COLO829 (cell line): ENCODE measurements around the gene PRKCQ.

Source experiments
- DNase-seq: peaks from one replicate; pipeline ENCODE4 v3.0.0; 2012; ENCODE audit warnings: low spot score

Gene PRKCQ

GRCh38 chr10:6567203-6567703 is 12.8 kb downstream of the PRKCQ start:
- no peak for DNase-seq

DNA sequence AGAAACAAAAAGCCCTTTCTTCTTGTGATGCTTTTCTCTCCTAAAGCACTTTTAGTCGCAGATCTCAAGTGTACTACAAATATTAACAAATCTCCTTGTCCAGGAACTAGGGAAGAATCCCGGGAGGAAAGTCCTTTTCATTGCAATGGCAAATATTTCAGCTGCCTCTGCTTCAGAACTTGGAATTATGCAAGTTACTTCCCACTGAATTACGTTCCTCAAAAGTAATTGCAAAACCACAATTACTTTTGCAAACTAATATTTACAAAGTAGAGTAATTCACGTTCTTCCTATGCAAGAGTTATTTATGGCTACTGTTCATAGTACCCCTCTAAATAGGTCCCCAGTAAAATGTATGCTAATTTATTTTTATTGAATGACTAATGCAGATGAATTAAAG is 14.5 kb downstream of the PRKCQ start:
- DNase-seq, result no peak

- DNase-seq, result no peak
Measured at GRCh38 chr10:6564367-6564766, 15.7 kb downstream of the PRKCQ start.

DNA sequence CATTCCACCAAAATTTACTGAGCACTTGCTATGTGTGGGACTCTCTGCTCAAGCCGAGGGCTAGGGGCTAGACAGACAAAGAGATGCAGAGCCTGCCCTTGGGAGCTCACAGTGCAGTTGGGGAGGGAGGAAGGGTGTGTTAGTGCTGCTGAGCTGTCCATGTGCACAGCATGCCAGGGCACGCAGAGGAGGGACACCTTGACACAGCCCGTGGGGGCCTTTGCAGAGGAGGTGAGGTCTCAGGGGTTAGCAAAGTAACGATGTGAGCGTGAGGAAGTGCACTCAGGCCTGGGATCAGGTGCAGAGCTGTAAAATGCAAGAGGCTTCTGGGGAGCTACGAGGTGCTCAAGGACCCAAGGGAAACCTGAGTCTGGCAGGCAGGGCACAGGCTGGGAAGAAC is 16.3 kb downstream of the PRKCQ start:
- no peak for DNase-seq

- no peak for DNase-seq
Measured at GRCh38 chr10:6563075-6563474, 17.0 kb downstream of the PRKCQ start.

DNA sequence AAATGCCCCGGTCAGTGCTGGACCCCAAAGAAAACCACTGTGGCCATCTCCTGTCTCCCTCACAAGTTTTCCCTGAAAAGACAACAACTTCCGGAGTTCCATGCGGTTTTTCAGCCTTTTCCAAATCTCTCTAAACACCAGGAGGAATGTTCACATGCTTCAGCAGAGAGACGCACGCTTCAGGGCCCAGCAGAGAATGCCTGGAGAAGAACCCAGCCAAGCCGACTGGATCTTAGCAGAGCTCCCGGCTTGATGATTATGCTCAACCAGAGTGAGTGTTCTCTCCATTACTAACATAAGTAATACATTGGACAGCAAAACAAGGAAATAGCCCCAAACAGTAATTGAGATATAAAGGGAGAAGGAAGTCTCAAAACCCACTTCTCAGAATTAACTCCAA is 17.9 kb downstream of the PRKCQ start:
- no peak for DNase-seq

- no peak for DNase-seq
Measured at GRCh38 chr10:6561552-6561951, 18.5 kb downstream of the PRKCQ start.

DNA sequence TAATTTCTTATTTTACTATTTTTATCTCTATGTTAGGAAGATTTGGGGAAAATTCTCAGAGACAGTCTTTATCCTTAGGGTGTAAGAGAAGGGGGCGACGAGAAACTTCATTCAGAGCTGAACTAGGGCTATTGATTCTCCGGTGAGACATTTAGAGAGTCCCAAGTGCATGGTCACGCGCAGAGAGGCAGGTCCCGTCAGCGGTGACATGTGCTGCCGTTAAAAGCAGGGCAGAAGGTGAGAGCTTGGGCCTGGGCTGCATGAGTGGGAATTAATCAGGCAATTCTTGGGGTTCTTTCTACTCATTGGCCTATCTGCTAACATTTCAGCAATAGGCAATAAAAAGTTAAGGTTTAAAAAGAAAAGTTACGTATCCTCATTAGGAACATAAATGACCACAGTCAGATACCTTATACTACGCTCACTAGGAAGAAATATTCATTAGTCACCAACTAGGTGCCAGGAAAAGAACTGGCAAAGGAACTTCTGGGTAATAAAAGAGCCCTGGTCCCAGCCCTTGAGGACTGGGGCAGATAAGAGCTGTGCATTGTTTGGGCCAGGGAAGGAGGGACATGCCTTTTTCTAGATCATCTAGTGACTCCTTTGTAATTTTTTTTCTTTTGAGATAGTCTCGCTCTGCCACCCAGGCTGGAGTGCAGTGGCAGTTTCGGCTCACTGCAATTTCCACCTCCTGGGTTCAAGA is 21.2 kb downstream of the PRKCQ start:
- DNase-seq, result no peak

DNA sequence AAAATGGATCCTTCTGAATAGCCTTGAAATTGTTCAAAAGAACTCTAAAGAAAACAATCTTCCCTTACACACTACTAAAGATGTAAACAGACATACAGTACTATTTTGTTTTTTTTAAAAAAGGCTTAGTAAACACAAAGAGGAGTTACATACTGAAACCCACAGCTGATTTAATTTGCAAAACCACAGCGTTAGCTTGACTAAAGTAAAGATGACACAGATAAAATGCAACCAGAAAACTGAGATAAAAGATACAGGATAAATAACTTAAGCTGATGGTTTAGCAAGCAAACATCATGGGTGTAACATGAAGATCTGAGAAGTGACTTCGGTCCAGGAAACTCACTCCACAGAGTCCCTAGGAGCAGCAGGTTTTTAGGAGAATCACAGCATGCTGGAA is 21.8 kb downstream of the PRKCQ start:
- DNase-seq, result no peak

DNA sequence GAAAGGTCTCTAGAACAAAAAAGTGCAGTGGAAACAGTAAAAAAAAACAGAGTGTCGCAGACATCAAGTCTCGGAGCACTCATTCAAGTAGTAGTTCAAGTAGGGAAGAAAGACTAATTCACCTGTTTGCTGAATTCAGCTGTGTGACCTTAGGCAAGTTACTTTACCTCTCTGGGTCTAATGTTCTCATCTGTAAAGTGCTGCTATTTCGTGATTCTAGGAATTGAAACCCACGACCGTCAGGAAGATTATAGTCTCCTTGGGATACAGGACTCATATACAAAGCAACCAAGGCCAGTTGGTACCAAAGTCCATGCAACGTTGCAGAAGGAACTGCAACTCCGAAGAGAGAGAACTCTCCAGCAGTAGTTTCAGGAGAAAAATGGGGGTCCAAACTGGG is 26.1 kb downstream of the PRKCQ start:
- no peak for DNase-seq

DNA sequence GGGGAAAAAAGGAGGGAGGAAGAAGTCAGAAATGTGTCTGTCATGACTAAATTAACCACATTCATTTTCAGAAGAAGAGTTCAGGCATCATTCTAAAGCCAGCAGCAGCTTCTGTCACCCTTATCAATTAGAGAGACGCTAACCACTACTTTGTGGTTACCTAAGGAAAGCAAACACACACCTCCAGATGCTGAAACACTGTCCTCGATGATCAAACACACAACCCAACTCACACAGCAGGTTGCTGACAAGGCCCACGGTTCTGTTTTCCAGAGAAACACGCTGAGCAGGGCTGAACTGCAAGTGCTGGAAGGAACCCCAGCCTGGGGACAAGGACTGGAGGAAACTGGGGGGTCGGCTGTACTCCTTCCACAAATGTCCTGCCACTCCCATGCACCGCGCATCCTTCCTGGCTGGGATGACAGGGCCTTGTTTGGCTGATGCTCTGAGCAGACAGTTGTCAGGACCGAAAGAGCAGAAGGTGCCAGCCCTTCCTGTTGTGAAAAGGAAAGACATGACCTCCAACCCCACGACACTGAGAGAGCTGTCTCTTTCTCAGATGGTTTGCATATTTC is 36.6 kb downstream of the PRKCQ start:
- no peak for DNase-seq

- DNase-seq, result no peak
Measured at GRCh38 chr10:6542999-6543430, 37.1 kb downstream of the PRKCQ start.

DNA sequence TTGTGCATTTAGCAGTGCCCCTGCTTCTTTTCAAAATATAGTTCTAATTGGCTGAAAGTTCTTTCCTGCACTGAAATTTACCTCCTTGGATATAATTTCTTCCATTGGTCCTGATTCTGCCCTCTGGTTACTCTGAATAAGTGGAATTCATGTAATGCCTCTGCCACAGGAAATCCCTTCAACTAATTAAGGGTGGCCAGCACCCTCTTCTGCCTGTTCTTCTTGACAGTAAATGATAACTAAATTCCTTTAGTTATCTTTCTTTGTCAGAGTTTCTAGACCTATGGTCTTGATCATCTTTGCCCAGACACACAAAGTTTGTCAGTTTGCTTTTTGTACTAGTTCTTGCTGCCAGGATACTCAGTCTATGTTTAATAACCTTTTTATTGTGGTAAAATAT is 40.2 kb downstream of the PRKCQ start:
- DNase-seq, result no peak

DNA sequence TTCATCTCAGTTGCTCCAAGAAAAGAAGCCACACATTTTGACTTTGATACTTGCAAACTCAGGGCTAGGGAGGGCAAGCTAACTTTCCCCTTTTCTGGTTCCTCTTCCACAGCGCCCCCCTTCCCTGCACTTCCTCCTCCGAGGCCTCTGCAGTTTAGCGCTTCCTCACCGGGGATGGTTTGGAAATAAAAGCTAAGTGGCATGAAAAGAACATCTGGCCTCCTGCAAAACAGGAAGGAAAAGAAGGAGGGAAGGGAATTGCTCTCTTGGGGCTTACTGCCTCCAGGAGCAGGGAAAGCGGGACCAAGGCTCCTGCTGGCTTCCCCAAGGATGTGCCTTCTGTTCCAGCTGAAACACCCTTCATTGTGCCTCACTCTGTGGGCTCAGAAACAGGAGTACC is 42.3 kb downstream of the PRKCQ start:
- DNase-seq, result no peak

- no peak for DNase-seq
Measured at GRCh38 chr10:6536102-6536501, 44.0 kb downstream of the PRKCQ start.

- no peak for DNase-seq
Measured at GRCh38 chr10:6535156-6535764, 44.8 kb downstream of the PRKCQ start.

DNA sequence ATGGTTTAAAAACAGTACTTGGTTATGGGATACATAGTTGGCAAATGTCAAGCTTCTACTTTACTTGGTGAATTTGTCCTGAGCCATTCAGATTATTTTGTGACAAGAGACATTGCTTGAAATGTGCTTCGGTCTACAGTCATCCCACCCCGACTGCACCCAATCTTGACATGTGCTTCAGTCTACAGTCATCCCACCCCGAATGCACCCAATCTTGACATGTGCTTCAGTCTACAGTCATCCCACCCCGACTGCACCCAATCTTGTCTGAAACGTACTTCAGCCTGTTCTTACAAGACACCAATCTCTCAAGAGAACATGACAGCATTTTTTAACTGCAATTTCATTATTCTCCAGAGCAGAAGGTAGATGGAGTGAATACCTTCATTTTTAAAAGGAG is 47.8 kb downstream of the PRKCQ start:
- DNase-seq, result no peak

- no peak for DNase-seq
Measured at GRCh38 chr10:6530966-6531365, 49.1 kb downstream of the PRKCQ start.

- DNase-seq, result no peak
Measured at GRCh38 chr10:6530211-6530840, 49.8 kb downstream of the PRKCQ start.

GRCh38 chr10:6528198-6528950 is 51.7 kb downstream of the PRKCQ start:
- no peak for DNase-seq

DNA sequence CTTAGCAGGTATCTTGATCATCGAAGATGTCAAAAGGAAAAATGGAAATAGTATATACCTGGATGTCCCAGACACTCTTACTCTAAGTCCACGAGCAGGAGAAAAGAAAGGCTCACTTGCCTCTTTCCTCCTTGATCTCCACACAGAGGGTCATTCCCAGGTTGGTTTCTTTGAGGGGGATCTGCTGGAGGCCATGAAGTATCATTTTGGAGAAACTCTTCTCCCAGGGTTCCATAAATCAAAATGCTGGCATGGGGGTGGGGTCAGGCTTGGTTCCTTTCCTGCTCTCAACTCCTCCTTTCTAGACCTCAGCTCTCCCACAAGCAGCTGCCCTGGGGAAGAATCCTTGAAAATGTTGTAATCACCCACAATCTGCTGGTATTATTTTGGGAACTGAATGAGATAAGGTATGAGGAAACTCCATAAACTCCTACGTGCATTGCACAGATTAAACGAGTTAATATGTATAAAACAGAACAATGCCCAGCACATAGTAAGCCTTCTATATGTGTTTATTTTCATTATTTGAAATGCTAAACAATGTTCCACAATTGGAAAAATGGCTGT is 54.4 kb downstream of the PRKCQ start:
- no peak for DNase-seq

GRCh38 chr10:6522230-6522629 is 57.8 kb downstream of the PRKCQ start:
- DNase-seq, result no peak
